Activated naive CD8-positive, alpha-beta T cell (primary cell): ENCODE data around the gene MMAB.

Source experiments
- H3K27ac Mint-ChIP-seq: one replicate; pipeline ENCODE4 v1.8.0; 2021; ENCODE audit warnings: mixed read lengths
- H3K27me3 Mint-ChIP-seq: one replicate; pipeline ENCODE4 v1.8.0; 2021; ENCODE audit warnings: mixed read lengths
- H3K36me3 Mint-ChIP-seq: one replicate; pipeline ENCODE4 v1.8.0; 2021; ENCODE audit warnings: mixed read lengths
- H3K4me1 Mint-ChIP-seq: one replicate; pipeline ENCODE4 v1.8.0; 2021; ENCODE audit warnings: low read depth, mixed read lengths
- H3K4me3 Mint-ChIP-seq: one replicate; pipeline ENCODE4 v1.8.0; 2021; ENCODE audit warnings: mild to moderate bottlenecking, mixed read lengths
- H3K9me3 Mint-ChIP-seq: one replicate; pipeline ENCODE4 v1.8.0; 2021; ENCODE audit warnings: low read depth, mixed read lengths

MMAB gene

DNA sequence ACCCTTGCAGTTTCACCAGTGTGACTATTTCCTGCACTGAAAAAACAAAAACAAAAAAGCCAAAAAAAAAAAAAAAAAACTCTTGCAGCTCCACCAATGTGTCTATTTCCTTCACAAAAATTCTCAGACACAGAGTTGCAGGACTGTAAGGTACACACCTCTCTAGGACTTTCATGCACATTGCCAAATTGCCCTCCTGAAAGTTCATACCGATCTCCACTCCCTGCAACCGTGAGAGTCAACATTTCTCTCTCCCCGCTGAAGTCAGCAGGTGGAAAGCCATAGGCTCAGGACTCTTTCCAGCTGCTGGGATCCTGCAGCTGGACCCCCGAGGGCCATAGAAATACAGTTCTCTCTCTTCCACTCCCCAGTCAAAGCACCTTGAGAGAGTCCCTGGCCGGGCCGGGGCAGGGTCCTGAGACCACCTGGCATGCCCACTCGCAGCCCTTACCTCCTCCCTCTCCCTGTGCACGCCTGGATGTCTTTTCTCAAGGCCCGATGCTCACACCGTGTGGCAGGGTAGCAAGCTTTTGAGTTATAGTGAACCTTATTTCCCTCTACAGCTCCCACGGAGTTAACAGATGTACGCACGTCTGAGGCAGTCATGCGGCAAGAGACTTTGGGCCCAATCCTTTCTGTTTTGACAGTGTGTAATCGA, 23.6 kb downstream of the MMAB start:
- peaks cover 2% of the 10 kb centered on the region for H3K4me1 Mint-ChIP-seq
- peaks cover 10% of the 10 kb centered on the region for H3K27me3 Mint-ChIP-seq
- no peak overlapping the region for H3K4me3 Mint-ChIP-seq
- no peak overlapping the region for H3K27ac Mint-ChIP-seq
- H3K36me3 Mint-ChIP-seq: no peaks in the 10 kb centered on the region
- no peaks in the 10 kb centered on the region for H3K9me3 Mint-ChIP-seq

DNA sequence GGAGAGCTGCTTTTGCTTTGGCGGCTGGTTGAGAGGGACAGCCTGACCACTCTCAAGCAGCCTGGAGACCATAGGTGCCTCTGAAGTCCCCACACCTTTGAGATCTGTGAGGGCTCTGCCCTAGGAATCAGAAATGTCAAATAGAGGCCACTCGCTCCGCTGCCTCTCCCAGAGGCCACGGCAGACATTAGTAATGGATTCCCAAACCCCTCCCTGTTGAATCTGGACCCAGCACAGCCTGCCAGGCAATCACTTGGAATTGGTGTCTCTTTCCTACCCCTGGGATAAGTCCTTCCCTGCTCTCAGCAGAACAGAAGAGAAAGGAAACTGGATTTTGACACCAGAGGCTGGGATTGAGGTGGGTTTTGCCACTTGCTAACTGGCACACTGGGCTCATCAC, 25.0 kb downstream of the MMAB start:
- H3K27ac Mint-ChIP-seq: no peak overlapping the region
- peaks cover 10% of the 10 kb centered on the region for H3K27me3 Mint-ChIP-seq
- H3K9me3 Mint-ChIP-seq: no peaks in the 10 kb centered on the region
- H3K36me3 Mint-ChIP-seq: no peaks in the 10 kb centered on the region
- H3K4me3 Mint-ChIP-seq: no peak overlapping the region
- peaks cover 2% of the 10 kb centered on the region for H3K4me1 Mint-ChIP-seq

DNA sequence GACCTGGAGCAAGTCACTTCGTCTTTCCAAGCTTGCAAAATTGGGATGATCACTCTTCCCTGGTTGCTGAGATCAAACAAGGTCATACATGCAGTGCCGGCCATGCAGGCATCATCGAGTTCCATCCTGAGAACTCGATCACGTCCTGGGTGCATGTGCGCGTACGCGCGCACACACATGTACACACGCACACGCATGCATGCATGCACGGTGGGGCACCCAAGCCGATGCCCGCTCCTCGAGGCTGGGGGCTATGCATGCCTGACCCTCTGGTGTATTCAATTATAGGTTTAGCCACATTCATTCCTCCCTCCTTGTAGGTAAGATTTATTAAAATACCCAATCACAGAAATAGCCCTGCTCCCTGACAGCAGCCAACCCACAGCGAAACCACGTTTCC, 26.0 kb downstream of the MMAB start:
- Mint-ChIP-seq H3K9me3 (no peaks in the 10 kb centered on the region), H3K4me3 (no peak overlapping the region), H3K36me3 (no peaks in the 10 kb centered on the region), H3K27me3 (peaks cover 10% of the 10 kb centered on the region), H3K27ac (no peak overlapping the region), H3K4me1 (peaks cover 2% of the 10 kb centered on the region)

DNA sequence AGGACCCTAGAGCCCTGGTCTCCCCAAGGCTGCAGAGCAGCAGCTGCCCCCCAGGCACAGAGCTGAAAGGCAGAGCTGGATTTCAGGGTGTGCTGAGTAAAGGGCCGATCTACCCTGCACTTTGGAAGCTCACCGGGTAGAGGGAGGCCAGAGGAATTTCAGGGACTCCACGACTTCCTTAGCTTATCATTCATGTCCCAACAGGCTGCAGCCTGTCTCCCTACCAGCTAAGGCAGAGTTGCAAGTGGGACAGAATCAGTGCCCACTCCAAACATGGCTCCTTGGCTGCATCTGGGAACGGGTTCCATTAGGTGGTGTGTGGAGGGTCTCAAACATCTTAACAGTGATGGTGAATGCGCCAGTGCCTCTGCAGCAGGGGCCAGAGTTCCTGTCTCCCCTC, 27.5 kb downstream of the MMAB start:
- peaks cover 10% of the 10 kb centered on the region for H3K27me3 Mint-ChIP-seq
- H3K4me3 Mint-ChIP-seq: no peak overlapping the region
- H3K27ac Mint-ChIP-seq: no peak overlapping the region
- no peaks in the 10 kb centered on the region for H3K9me3 Mint-ChIP-seq
- no peaks in the 10 kb centered on the region for H3K36me3 Mint-ChIP-seq
- peaks cover 2% of the 10 kb centered on the region for H3K4me1 Mint-ChIP-seq

DNA sequence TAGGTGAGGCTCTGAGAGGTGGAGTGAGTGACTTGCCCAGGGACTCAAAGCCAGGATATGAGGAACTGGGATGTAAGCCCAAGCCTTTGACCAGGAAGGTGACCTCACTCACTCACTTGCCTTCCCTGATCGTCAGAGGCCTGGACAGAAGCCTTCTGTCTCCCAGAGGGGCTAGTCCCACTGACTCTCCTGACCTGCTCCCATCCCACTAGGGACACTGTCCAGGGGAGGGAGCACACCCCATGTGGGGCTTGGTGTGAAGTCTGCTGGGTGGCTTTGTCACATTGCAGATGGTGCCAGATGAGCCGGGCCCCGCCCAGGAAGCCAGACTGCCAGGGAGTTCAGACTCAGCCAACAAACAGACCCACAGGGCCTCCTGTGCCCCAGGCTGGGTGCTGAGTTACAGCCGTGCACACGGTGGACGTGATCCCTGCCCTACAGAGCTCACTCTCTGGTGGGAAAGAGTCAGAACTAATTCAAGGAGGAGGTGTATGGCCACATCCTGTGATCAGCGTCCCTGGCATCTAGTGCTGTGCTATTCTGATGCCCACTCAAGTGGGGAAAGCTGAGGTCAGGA, 28.3 kb downstream of the MMAB start:
- H3K27ac Mint-ChIP-seq: no peak overlapping the region
- H3K9me3 Mint-ChIP-seq: no peaks in the 10 kb centered on the region
- H3K4me1 Mint-ChIP-seq: peaks cover 2% of the 10 kb centered on the region
- peaks cover 10% of the 10 kb centered on the region for H3K27me3 Mint-ChIP-seq
- no peak overlapping the region for H3K4me3 Mint-ChIP-seq
- no peaks in the 10 kb centered on the region for H3K36me3 Mint-ChIP-seq

DNA sequence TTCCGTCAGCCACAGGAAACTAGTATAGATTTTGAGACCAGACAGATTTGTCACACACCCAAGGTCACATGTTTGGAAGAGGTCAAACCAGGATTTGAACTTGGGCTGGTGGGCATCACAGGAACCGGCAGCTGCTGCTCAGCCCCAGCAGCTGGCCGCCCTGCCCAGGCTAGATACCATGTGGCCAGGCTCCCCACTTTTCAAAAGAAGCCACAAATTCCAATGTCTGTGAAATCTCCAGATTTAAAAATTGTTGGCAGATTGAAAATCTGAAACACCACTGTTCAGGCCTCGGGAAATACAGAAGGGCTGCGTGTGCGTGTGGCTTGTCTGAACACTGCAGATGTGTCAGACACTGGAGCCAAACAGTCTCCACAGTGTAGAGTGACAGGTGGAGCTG, 30.4 kb downstream of the MMAB start:
- no peaks in the 10 kb centered on the region for H3K9me3 Mint-ChIP-seq
- H3K4me3 Mint-ChIP-seq: no peak overlapping the region
- peaks cover 2% of the 10 kb centered on the region for H3K4me1 Mint-ChIP-seq
- H3K36me3 Mint-ChIP-seq: no peaks in the 10 kb centered on the region
- no peak overlapping the region for H3K27ac Mint-ChIP-seq
- peaks cover 8% of the 10 kb centered on the region for H3K27me3 Mint-ChIP-seq

DNA sequence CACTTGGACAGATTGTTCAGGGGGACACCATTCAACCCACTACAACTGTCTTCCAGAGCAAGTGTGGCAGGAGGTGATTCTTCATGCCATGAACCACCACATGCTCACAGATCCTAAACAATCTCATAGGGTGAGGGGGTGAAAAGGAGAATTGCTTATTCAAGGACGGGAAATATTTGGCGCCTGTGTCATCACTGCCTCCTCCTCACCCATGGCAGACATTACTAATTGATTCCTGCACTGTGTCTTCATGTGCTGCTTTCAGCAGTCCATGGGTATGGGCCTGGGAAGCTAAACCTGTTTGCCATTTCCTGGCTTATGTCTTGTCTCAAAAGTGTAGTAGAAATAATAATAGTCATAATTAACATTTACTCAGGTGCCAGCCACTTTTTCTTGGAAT, 31.3 kb downstream of the MMAB start:
- Mint-ChIP-seq H3K27ac (no peak overlapping the region), H3K4me1 (peaks cover 2% of the 10 kb centered on the region)

DNA sequence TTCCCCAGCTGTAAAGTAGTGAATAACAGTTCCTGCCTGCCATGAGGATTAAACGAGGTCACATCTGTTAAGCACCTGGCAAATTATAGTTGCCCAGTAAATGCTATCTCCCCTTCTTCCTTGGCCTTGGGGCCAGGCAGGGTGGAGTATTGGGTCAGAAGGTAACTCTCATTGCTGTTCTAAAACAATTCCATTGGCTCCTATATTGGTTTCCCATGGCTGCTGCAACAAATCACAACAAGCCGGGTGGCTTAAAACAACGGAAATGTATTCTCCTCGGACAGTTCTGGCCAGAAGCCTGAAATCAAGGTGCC, 31.9 kb downstream of the MMAB start:
- Mint-ChIP-seq H3K9me3 (no peaks in the 10 kb centered on the region), H3K36me3 (no peaks in the 10 kb centered on the region), H3K27ac (no peak overlapping the region), H3K27me3 (no peaks in the 10 kb centered on the region), H3K4me3 (no peak overlapping the region), H3K4me1 (peaks cover 2% of the 10 kb centered on the region)

More for the DNA sequence above, 31.3 kb downstream of the MMAB start:
- Mint-ChIP-seq H3K4me3 (no peak overlapping the region), H3K27me3 (no peaks in the 10 kb centered on the region), H3K36me3 (no peaks in the 10 kb centered on the region), H3K9me3 (no peaks in the 10 kb centered on the region)

DNA sequence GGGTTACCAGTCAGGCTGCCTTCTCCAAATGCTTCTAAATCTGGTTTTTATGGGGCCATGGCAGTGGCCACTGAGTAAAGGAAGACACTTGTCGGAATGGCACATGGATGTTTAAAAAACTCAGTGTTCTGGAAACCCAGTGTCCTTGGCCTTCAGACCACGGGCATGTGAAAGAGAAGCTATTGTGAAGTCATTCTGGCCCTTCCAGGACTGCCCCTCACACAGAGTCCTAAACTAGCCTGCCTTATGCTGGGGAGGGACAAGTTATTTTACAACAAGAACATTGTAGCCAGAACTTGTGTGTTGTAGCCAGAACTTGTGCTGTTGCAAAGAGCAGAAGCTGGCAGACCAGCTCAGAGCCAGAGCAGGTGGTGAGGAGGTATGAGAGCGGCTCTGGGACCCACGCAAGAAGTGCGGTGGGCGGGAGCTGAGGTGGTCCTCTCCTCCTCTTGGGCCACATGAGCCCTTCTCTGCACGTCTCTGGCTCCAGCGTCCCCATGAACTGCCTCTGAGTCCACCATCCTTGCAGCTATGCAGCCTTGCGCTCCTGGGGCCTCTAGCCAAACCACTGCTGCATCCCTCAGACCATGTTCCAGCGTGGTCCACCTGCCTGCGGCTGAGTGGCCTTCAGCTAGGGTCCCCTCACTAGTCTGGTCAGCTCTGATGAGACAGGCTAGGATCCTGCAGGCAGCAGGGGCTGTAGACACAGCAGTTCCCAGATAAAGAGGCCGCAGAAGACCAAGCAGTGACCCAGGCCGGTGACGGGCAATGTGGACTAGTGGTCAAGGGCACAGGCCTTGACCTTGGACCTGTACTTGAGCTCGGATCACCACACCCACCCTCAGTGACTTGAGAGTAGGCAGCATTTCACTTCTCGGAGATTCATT, 32.5 kb downstream of the MMAB start:
- H3K9me3 Mint-ChIP-seq: no peaks in the 10 kb centered on the region

DNA sequence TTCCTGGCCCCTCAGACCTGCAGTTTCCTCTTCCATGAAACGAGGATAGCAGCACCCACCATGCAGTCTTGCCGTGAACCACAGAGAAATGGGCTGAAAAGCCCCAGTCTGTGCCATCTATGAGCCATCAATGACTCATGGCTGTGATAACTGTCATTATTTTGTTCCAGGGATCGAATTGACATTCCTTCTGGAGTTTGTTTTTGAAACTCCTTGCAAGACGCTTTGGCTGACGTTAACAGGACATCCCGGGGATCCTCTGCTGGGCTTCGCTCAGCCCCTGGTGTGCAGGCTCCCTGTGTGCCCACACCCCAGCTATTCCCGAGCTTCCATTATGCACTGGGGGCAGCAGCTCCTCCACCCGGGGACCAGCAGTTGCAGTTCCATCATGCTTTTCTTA, 33.8 kb downstream of the MMAB start:
- Mint-ChIP-seq H3K4me3 (no peak overlapping the region), H3K9me3 (no peaks in the 10 kb centered on the region), H3K4me1 (no peaks in the 10 kb centered on the region), H3K27ac (no peak overlapping the region), H3K36me3 (no peaks in the 10 kb centered on the region), H3K27me3 (no peaks in the 10 kb centered on the region)

More for the DNA sequence above, 32.5 kb downstream of the MMAB start:
- H3K4me3 Mint-ChIP-seq: no peak overlapping the region
- H3K4me1 Mint-ChIP-seq: peaks cover 2% of the 10 kb centered on the region
- H3K27ac Mint-ChIP-seq: no peak overlapping the region
- H3K27me3 Mint-ChIP-seq: no peaks in the 10 kb centered on the region
- no peaks in the 10 kb centered on the region for H3K36me3 Mint-ChIP-seq

DNA sequence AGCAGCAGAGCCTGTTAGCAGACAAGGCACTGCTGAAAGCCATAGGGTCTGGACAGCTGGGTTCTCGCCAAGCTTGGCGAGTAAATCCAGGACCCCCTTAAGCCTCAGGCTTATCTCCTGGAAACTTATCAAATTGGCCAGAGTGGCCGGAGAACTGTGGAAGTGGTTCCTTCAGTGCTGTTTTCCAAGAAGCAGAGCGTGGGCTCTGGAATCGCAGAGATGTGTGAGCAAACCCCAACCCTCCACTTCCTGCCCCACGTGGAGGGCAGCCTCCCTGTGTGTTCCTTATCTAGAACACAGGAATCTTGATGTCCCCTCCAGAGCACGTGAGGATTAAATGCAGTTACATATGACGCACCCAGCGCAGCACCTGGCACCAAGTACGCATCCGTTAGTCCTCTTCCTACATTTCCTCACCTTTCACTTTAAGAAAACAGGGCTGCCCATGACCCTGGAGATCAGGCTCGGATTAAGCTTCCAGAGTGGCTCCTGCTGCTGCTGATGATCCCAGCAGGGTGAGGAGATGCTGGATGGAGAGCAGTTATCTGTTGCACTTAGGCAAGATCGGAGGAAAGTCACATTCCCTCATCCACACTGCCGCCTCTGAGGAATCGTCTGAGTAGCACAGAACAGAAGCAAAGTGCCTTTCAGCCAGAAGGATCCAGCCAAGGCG, 35.0 kb downstream of the MMAB start:
- Mint-ChIP-seq H3K27me3 (no peaks in the 10 kb centered on the region), H3K36me3 (no peaks in the 10 kb centered on the region), H3K4me3 (no peak overlapping the region), H3K27ac (no peak overlapping the region), H3K4me1 (no peaks in the 10 kb centered on the region), H3K9me3 (no peaks in the 10 kb centered on the region)

DNA sequence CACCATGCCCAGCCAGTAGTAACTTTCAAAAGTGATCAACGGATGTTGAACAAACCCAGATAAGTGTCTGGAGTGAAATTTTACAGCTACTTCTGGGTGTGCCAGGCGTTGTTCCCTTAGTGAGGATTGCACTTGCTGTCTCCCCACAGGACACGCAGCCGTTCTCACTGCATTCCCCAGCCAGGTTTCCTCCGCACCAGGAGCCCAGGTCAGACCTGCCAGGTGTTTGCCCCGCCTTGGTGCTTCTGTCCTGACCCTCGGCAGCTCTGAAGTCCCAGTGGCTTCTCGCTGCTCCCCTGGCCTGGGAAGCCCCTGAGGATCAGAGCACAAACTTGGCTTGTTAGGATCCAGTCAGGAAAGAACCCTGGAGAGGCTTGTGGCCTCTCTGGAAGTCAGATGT, 36.2 kb downstream of the MMAB start:
- H3K9me3 Mint-ChIP-seq: no peaks in the 10 kb centered on the region
- H3K27ac Mint-ChIP-seq: no peak overlapping the region
- no peaks in the 10 kb centered on the region for H3K4me1 Mint-ChIP-seq
- no peaks in the 10 kb centered on the region for H3K27me3 Mint-ChIP-seq
- no peaks in the 10 kb centered on the region for H3K36me3 Mint-ChIP-seq
- no peak overlapping the region for H3K4me3 Mint-ChIP-seq

DNA sequence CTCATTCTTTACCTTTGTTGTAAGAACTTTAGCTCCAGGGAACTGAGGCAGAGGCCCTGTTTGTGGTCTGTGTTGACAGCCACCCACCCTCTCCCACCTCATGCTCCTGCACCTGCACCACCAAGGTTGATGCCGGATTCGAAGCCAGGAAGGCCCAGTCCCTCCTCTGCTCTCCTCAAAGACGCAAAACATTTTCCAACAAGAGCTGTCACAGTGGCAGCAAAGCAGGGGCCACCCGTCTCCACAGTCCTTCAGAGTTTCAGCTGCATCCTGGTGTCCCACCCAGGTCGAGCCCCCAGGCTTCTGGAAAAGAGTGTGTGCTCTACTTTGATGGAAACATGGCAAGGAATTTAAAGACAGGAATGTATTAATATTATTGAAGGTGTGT, 37.4 kb downstream of the MMAB start:
- Mint-ChIP-seq H3K9me3 (no peaks in the 10 kb centered on the region), H3K27me3 (no peaks in the 10 kb centered on the region), H3K27ac (no peak overlapping the region), H3K4me1 (no peaks in the 10 kb centered on the region), H3K4me3 (no peak overlapping the region), H3K36me3 (no peaks in the 10 kb centered on the region)

DNA sequence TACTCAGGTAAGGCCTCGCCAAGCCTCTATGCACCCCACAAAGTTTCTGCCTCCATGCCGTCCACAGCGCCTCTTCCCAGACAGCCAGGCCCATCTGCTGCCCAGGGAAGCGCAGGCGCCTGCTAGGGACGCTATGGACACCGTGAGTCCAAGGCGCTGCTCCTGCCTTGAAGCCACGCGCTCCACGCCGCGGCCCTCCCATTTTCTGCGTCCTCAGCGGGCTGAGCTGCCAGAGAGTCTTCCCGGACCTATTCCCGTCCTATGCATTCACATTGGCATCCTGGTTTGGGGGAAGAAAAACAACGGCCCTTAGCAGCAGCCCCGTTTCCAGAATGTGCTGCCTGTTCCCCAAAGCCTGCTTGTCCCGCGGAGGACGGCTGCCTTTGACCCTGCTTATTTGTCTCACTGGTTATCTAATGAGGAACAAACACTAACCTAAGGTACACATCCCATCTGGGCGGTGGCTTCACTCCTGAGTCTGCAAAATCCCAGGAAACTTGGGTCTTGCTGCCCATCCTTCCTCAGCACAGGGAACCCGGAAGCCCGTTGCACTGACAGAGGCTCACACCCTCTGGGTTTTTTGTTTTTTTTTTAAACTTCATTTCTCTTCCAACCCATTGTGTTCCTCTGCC, 38.0 kb downstream of the MMAB start:
- Mint-ChIP-seq H3K4me3 (no peak overlapping the region), H3K9me3 (no peaks in the 10 kb centered on the region), H3K27ac (no peak overlapping the region), H3K36me3 (no peaks in the 10 kb centered on the region), H3K4me1 (no peaks in the 10 kb centered on the region), H3K27me3 (no peaks in the 10 kb centered on the region)

DNA sequence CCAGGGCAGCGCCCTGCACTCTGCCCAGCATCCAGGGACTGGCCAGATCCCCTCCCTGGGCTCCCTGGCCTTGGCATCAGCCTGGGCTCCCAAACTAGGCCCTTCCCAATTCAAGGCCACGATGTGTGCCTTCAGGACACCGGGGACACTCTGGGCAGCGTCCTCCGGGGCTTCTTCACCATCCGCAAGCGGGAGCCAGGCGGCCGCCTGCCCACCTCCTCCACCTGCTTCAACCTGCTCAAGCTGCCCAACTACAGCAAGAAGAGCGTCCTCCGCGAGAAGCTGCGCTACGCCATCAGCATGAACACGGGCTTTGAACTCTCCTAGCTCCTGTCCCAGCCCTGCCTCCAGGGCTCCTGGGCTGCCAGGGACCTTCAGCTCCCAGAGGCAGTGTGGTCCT, 38.8 kb downstream of the MMAB start:
- H3K4me1 Mint-ChIP-seq: no peaks in the 10 kb centered on the region
- H3K27ac Mint-ChIP-seq: no peak overlapping the region
- H3K36me3 Mint-ChIP-seq: no peaks in the 10 kb centered on the region
- no peaks in the 10 kb centered on the region for H3K9me3 Mint-ChIP-seq
- H3K27me3 Mint-ChIP-seq: no peaks in the 10 kb centered on the region
- H3K4me3 Mint-ChIP-seq: no peak overlapping the region
